ENCODE results near the gene SMYD4.
"Not testable (repeated sequence)": the region's sequence is repeated elsewhere in the genome, so short reads cannot be mapped to it uniquely, and the experiment has no call there.

The SMYD4 gene

DNA sequence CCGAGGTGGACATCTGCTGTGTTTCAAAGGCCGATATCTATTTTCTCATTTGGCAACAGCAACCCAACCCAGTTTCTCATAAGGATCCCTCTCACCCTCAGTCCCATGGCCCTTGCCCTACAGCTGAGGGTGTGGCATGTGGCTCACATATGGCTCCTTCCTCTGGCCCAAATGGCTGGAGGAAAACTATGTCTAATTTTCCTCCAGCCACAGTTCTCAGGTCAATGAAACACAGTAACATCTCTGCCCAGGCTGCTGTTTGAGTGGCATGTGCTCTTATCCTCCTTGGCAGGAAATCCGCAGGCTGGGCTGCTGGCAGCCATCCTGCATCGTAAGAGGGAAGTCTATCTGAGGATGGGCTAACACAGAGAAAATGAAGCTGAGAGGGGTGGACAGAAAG is 43.8 kb downstream of the SMYD4 start:
- in situ Hi-C loops (cut with HindIII; ENCODE audit: low sequenced_read_pairs), result no loop called here

GRCh38 chr17:1783834-1784611 is 45.7 kb downstream of the SMYD4 start:
- in situ Hi-C loops (cut with HindIII; ENCODE audit: low sequenced_read_pairs), result no loop called here

GRCh38 chr17:1783271-1783670 is 46.4 kb downstream of the SMYD4 start:
- in situ Hi-C loops (cut with HindIII; ENCODE audit: low sequenced_read_pairs), result no loop called here

- in situ Hi-C loops (cut with HindIII; ENCODE audit: low sequenced_read_pairs), result no loop called here
Observed at GRCh38 chr17:1782171-1782567, 47.5 kb downstream of the SMYD4 start.

DNA sequence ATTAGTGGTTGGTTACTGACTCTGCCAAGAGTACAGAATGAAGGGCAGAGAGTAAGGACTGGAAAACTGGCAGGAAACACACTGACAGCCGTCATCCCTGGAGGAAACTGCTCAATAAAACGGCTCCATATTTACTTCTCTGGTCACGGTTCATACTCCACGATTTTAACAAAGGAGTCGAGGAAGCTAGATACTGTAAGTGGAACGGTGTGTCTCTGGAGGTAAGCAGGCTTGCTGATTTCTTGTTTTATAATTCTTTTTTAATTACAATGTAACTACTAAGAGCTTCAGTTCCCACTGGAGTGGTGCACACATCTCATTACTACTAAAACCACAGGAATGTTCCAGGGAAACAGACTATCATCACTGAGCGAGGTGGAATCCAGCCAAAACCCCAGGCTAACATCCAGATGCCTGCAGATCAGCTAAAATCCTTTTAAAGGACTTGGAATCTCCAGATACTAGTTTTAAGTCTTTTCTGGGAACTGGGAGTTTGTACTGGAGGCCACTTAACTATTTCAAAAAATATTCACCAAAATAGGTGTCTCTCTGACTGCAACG is 50.1 kb downstream of the SMYD4 start:
- in situ Hi-C loops (cut with HindIII; ENCODE audit: low sequenced_read_pairs), result no loop called here

DNA sequence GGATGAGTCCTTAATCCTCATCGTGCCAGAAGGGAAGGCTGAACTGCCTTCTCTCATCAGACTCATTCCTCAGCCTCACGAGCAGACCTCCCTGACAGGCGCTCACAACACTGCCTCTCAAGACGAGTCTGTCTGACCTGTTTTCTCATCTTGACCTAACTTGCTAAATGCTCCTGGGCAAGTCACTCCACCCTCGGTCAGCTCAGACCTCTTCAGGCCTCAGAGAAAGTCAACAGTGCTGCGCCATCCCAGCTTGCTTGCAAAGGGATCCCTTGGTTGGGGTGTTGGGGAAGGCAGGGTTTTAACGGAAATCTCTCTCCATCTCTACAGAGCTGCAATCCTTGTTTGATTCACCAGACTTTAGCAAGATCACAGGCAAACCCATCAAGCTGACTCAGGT is 52.8 kb downstream of the SMYD4 start:
- in situ Hi-C loops (cut with HindIII; ENCODE audit: low sequenced_read_pairs), result no loop called here

DNA sequence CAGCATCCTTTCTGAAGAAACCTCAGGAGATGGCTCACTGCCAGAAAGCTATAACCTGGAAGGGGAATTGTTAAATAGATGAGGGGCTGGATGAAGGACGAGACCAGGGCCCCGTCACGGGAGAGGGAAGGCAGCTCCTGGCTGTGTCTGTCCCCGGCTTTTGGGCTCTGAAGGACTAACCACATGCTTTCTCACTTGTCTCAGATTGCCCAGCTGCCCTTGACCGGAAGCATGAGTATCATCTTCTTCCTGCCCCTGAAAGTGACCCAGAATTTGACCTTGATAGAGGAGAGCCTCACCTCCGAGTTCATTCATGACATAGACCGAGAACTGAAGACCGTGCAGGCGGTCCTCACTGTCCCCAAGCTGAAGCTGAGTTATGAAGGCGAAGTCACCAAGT is 53.4 kb downstream of the SMYD4 start:
- in situ Hi-C loops (cut with HindIII; ENCODE audit: low sequenced_read_pairs), result no loop called here

- in situ Hi-C loops (cut with HindIII; ENCODE audit: low sequenced_read_pairs), result no loop called here
Observed at GRCh38 chr17:1774390-1775176, 55.1 kb downstream of the SMYD4 start.

- in situ Hi-C loops (cut with HindIII; ENCODE audit: low sequenced_read_pairs), result no loop called here
Observed at GRCh38 chr17:1773696-1774181, 56.0 kb downstream of the SMYD4 start.

GRCh38 chr17:1773000-1773695 is 56.6 kb downstream of the SMYD4 start:
- in situ Hi-C loops (cut with HindIII; ENCODE audit: low sequenced_read_pairs), result not testable (repeated sequence)

DNA sequence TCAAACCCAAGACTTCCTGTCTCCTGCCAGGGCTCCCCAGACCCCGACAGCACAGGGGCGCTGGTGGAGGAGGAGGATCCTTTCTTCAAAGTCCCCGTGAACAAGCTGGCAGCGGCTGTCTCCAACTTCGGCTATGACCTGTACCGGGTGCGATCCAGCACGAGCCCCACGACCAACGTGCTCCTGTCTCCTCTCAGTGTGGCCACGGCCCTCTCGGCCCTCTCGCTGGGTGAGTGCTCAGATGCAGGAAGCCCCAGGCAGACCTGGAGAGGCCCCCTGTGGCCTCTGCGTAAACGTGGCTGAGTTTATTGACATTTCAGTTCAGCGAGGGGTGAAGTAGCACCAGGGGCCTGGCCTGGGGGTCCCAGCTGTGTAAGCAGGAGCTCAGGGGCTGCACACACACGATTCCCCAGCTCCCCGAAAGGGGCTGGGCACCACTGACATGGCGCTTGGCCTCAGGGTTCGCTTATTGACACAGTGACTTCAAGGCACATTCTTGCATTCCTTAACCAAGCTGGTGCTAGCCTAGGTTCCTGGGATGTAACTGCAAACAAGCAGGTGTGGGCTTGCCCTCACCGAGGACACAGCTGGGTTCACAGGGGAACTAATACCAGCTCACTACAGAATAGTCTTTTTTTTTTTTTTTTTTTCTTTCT is 59.8 kb downstream of the SMYD4 start:
- in situ Hi-C loops (cut with HindIII; ENCODE audit: low sequenced_read_pairs), result no loop called here

- in situ Hi-C loops (cut with HindIII; ENCODE audit: low sequenced_read_pairs), result no loop called here
Observed at GRCh38 chr17:1767358-1767757, 62.3 kb downstream of the SMYD4 start.

DNA sequence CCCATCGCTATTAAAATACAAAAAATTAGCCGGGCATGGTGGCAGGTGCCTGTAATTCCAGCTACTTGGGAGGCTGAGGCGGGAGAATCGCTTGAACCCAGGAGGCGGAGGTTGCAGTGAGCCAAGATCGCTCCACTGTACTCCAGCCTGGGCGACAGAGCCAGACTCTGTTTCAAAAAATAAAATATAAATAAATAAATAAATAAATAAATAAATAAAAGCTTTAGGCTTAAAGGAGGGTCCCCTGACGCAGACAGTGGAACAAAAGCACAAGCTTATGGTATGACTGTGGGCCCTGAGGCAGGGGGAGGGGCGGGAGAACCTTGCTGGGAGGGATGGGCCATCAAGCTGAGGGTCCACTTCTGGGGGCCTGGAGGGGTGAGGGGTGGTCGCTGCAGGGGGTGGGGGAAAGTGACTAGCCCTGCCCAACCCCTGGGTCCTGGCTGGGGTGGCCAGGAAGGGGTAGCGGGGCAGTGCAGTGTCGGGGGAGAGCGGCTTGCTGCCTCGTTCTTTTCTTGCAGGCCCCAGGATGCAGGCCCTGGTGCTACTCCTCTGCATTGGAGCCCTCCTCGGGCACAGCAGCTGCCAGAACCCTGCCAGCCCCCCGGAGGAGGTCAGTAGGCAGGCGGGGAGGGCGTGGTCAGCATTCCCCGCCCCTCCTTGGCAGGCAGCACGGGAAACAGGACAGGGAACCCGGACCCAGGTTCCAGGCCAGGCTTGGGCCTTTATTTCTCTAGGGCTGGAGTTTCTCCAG is 63.1 kb downstream of the SMYD4 start:
- in situ Hi-C loops (cut with HindIII; ENCODE audit: low sequenced_read_pairs), result no loop called here

GRCh38 chr17:1765576-1765975 is 64.1 kb downstream of the SMYD4 start:
- in situ Hi-C loops (cut with HindIII; ENCODE audit: low sequenced_read_pairs), result no loop called here

- in situ Hi-C loops (cut with HindIII; ENCODE audit: low sequenced_read_pairs), result not testable (repeated sequence)
Observed at GRCh38 chr17:1764705-1765104, 65.0 kb downstream of the SMYD4 start.

- in situ Hi-C loops (cut with HindIII; ENCODE audit: low sequenced_read_pairs), result no loop called here
Observed at GRCh38 chr17:1764284-1764683, 65.4 kb downstream of the SMYD4 start.

DNA sequence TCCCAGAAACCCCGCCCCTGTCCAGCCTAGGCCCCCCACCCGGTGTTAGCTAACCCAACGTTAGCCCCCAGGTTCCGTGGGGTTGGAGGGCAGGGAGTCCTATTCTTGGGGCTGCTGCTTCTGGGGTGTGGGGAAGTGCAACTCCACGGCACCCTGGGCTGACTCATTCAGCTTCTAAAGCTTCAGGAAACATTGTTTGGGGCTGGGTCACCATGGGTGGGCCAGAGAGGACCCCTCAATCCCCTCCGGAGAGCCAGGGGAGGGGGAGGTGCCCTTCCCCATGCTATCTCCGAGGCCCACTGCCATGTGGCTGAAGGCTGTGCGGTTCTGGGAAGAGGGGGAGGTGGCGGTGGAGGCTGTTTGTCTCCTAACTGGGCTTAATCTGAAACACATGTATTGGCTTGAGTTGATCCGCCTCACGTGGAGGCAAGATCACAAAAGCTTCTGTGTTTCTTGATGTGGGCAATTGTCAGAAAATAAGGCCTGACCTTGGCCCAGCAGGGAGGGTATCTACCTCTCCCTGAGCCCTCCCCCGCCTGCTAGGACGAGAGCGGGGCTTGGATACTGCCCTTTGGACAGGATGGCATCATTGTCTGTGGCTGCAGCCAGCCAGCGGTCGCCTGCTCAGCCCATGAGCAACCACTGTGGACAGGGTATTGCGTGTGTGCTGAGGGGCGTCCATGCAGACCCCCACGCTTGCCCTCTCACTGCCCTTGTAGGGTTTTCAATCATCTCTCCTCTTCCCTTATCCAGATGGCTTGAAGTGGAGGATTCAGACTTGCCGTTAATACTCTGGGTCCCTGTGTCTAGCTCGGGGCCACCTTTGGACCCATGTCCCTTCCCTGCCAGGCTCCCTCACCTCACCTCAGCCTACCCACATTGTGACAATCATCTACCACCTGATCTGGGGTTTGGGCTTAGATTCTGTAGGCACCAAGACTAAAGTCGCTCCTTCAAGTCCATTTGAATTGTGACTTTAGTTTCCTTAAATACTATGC is 66.5 kb downstream of the SMYD4 start:
- in situ Hi-C loops (cut with HindIII; ENCODE audit: low sequenced_read_pairs), result no loop called here

GRCh38 chr17:1762233-1762900 is 67.3 kb downstream of the SMYD4 start:
- in situ Hi-C loops (cut with HindIII; ENCODE audit: low sequenced_read_pairs), result no loop called here

Data from DLD1 (cell line).